GM21360 (cell line): ENCODE measurements around the gene CETP.
"Not testable (repeated sequence)": the region's sequence is repeated elsewhere in the genome, so short reads cannot be mapped to it uniquely, and the experiment has no call there.

ENCODE experiments used
- ATAC-seq: cut with Tn5 transposase; IDR thresholded peaks from one replicate; pipeline ENCODE4 v1.9.1; 2021; ENCODE audit warnings: mild to moderate bottlenecking, moderate library complexity; ENCODE audit not compliant: unreplicated experiment

The CETP gene

GRCh38 chr16:56980201-56980535 is 18.4 kb downstream of the CETP start:
- no peak for ATAC-seq

GRCh38 chr16:56980792-56981724 is 19.3 kb downstream of the CETP start:
- ATAC-seq = peak; percentile 39

- ATAC-seq = no peak
Observed at GRCh38 chr16:56981729-56982271, 20.1 kb downstream of the CETP start.

GRCh38 chr16:56982695-56983094 is 20.9 kb downstream of the CETP start:
- ATAC-seq = no peak

- no peak for ATAC-seq
Observed at GRCh38 chr16:56983211-56983751, 21.5 kb downstream of the CETP start.

- no peak for ATAC-seq
Observed at GRCh38 chr16:56984639-56985038, 22.9 kb downstream of the CETP start.

GRCh38 chr16:56985288-56985961 is 23.7 kb downstream of the CETP start:
- ATAC-seq = no peak

- ATAC-seq = no peak
Observed at GRCh38 chr16:56985962-56986360, 24.2 kb downstream of the CETP start.

- no peak for ATAC-seq
Observed at GRCh38 chr16:56986361-56986760, 24.6 kb downstream of the CETP start.

GRCh38 chr16:56986908-56987307 is 25.2 kb downstream of the CETP start:
- ATAC-seq = not testable (repeated sequence)

GRCh38 chr16:56987692-56988091 is 25.9 kb downstream of the CETP start:
- no peak for ATAC-seq

GRCh38 chr16:56988161-56988947 is 26.6 kb downstream of the CETP start:
- ATAC-seq = no peak

GRCh38 chr16:56988948-56989945 is 27.5 kb downstream of the CETP start, which contains the start of gene NLRC5:
NLRC5 (plus strand) TSS chr16:56989557; CDS start chr16:57020713, 31,156 bp downstream.
- ATAC-seq = peak; percentile 75

GRCh38 chr16:56989988-56990387 is 28.2 kb downstream of the CETP start:
- ATAC-seq = no peak

GRCh38 chr16:56990407-56991286 is 28.9 kb downstream of the CETP start:
- no peak for ATAC-seq

GRCh38 chr16:56992431-56992830 is 30.7 kb downstream of the CETP start:
- not testable (repeated sequence) for ATAC-seq

- no peak for ATAC-seq
Observed at GRCh38 chr16:56993204-56993603, 31.5 kb downstream of the CETP start.

- ATAC-seq = no peak
Observed at GRCh38 chr16:56994311-56994710, 32.6 kb downstream of the CETP start.
